B cell (primary cell): ENCODE data around the gene ATP6V1F. TPM values are rescaled to one million over a fixed set of nuclear protein-coding genes. Genes with fewer than 3 reads are reported as not detected.

Experiments used
- ATAC-seq: fragments of 200-7000 bp; cut with Tn5 transposase; one replicate; pipeline ENCODE4 v1.10.0; 2021; ENCODE audit warnings: low read depth, mild to moderate bottlenecking, moderate number of reproducible peaks, moderate library complexity
- CTCF ChIA-PET: fragments of 350-600 bp; sonication (Branson Sonifier 250); formaldehyde crosslinking; loops from one replicate; lab custom pipeline; 2021; ENCODE audit warnings: antibody characterized with exemption, inconsistent platforms; lab: Charles Lee
- POLR2A ChIA-PET: fragments of 350-600 bp; sonication (Branson Sonifier 250); formaldehyde crosslinking; loops from one replicate; lab custom pipeline; 2021; ENCODE audit warnings: antibody characterized with exemption; lab: Charles Lee
- DNase-seq: peaks from one replicate; pipeline ENCODE4 v3.0.0; 2013
- H2AFZ ChIP-seq: 2 replicates; pipeline ENCODE4 v1.6.1; 2012; ENCODE audit warnings: mild to moderate bottlenecking, low read depth, low read length; ENCODE audit not compliant: insufficient read depth, poor library complexity, severe bottlenecking
- H3K27ac ChIP-seq, 2 donors: 1 replicate in 1 of 2; 2 replicates in 1 of 2; pipeline ENCODE4 v1.5.1; 2012 to 2013; ENCODE audit warnings: low read length in 2 of 2, mild to moderate bottlenecking in 2 of 2, moderate library complexity in 1 of 2
- H3K27me3 ChIP-seq, 4 experiments: fragments of 200-600 bp in 1 of 4; sonication (generic) in 1 of 4; replicated peaks in 1 of 4; 1 replicate in 2 of 4; 2 replicates in 2 of 4; pipeline versions ENCODE4 v1.6.1 to v1.7.0; 2013 to 2016; ENCODE audit warnings: low read length in 3 of 4, mild to moderate bottlenecking in 2 of 4, mixed read lengths in 1 of 4, moderate library complexity in 1 of 4; ENCODE audit not compliant: insufficient read depth in 4 of 4, control insufficient read depth in 3 of 4; ENCODE audit errors: control extremely low read depth in 1 of 4
- H3K36me3 ChIP-seq, 2 experiments: replicated peaks in 1 of 2; 1 replicate in 1 of 2; 2 replicates in 1 of 2; pipeline versions ENCODE4 v1.6.1 to v1.7.1; 2013; ENCODE audit warnings: low read length in 1 of 2; ENCODE audit not compliant: insufficient read depth in 2 of 2, control insufficient read depth in 1 of 2; ENCODE audit errors: control extremely low read depth in 1 of 2, extremely low read depth in 1 of 2
- H3K4me1 ChIP-seq, 2 donors: fragments of 200-600 bp in 1 of 2; sonication (generic) in 1 of 2; 1 replicate in 1 of 2; 2 replicates in 1 of 2; pipeline versions ENCODE4 v1.5.1 to v1.6.1; 2013 to 2017; ENCODE audit warnings: low read length in 2 of 2; ENCODE audit not compliant: control insufficient read depth in 2 of 2, insufficient read depth in 2 of 2
- H3K4me2 ChIP-seq: replicated peaks from 2 replicates; pipeline ENCODE3; 2012; ENCODE audit warnings: mild to moderate bottlenecking, low read depth, low read length; ENCODE audit not compliant: poor library complexity, severe bottlenecking
- H3K4me3 ChIP-seq, 5 experiments: fragments of 200-600 bp in 1 of 5; sonication (generic) in 1 of 5; 1 replicate in 3 of 5; 2 replicates in 2 of 5; pipeline versions ENCODE4 v1.5.1 to v1.7.0; 2011 to 2016; ENCODE audit warnings: low read length in 4 of 5, mild to moderate bottlenecking in 4 of 5, low read depth in 2 of 5, control low read depth in 1 of 5, moderate library complexity in 1 of 5; ENCODE audit not compliant: insufficient read depth in 1 of 5; ENCODE audit errors: control extremely low read depth in 1 of 5, extremely low read depth in 1 of 5
- H3K79me2 ChIP-seq: fragments of 200-600 bp; sonication (generic); one replicate; pipeline ENCODE4 v1.6.0; 2016; ENCODE audit warnings: low read length; ENCODE audit not compliant: control insufficient read depth, insufficient read depth
- H3K9ac ChIP-seq: fragments of 200-600 bp; sonication (generic); 2 replicates; pipeline ENCODE4 v1.6.1; 2017; ENCODE audit warnings: mild to moderate bottlenecking, low read length, moderate library complexity
- H3K9me3 ChIP-seq, 3 donors: one replicate each; pipeline versions ENCODE4 v1.6.1 to v1.7.1; 2013; ENCODE audit warnings: low read length in 2 of 3; ENCODE audit not compliant: control insufficient read depth in 2 of 3, insufficient read depth in 1 of 3; ENCODE audit errors: control extremely low read depth in 1 of 3
- H4K20me1 ChIP-seq: 2 replicates; pipeline ENCODE4 v1.6.0; 2012; ENCODE audit warnings: mild to moderate bottlenecking, low read length; ENCODE audit not compliant: insufficient read depth, control insufficient read depth, poor library complexity, severe bottlenecking
- H3K27ac Mint-ChIP-seq: one replicate; pipeline ENCODE4 v1.8.0; 2021; ENCODE audit warnings: mixed read lengths
- H3K27me3 Mint-ChIP-seq: one replicate; pipeline ENCODE4 v1.8.0; 2021; ENCODE audit warnings: mixed read lengths
- H3K4me1 Mint-ChIP-seq: one replicate; pipeline ENCODE4 v1.8.0; 2021; ENCODE audit warnings: mixed read lengths
- H3K4me3 Mint-ChIP-seq: one replicate; pipeline ENCODE4 v1.8.0; 2021; ENCODE audit warnings: mixed read lengths
- H3K9me3 Mint-ChIP-seq: one replicate; pipeline ENCODE4 v1.8.0; 2022; ENCODE audit warnings: mixed read lengths; ENCODE audit not compliant: insufficient read depth
- CTCF ChIP-seq: fragments of 200-600 bp; IDR thresholded peaks from one replicate; pipeline ENCODE4 v1.8.0; 2022; ENCODE audit warnings: antibody characterized with exemption, mild to moderate bottlenecking
- EZH2 ChIP-seq: IDR thresholded peaks from 2 replicates; pipeline ENCODE4 v1.6.1; 2012; ENCODE audit warnings: borderline replicate concordance, low read depth, mild to moderate bottlenecking, moderate library complexity, low read length; ENCODE audit not compliant: insufficient read depth, poor library complexity, severe bottlenecking
- WGBS: methylation state at CpG from one replicate; pipeline ENCODE4 v1.1.5; 2013; ENCODE audit warnings: missing lambda C conversion rate; ENCODE audit not compliant: insufficient coverage; 5-methylcytosine and 5-hydroxymethylcytosine counted together
- intact Hi-C: fragments of 100-400 bp; cut with micrococcal nuclease; formaldehyde crosslinking; loops from one replicate; pipeline ENCODE4 v1.10.0; 2022
- polyA plus RNA-seq: library from polyadenylated mRNA; depleted of rRNA; stranded (reverse); fragments of >200 nt; gene quantifications from 2 replicates; pipeline ENCODE4 v1.2.3, GENCODE V29; 2012
- total RNA-seq, 2 donors: library from RNA; stranded (reverse); fragments of 120-200 nt in 1 of 2; gene quantifications; 1 replicate in 1 of 2; 2 replicates in 1 of 2; pipeline versions ENCODE4 v1.2.3 to v1.2.4, GENCODE V29; 2013 to 2022

The ATP6V1F gene
- total and polyA plus RNA-seq, 2 donors (not counting 1 experiment from before 2014, with no cell fraction given) = 81.7 to 198 TPM

- no peak for DNase-seq
- Mint-ChIP-seq H3K9me3 (no peaks in the 10 kb centered on the region), H3K4me1 (peaks cover 54% of the 10 kb centered on the region), H3K27me3 (peaks cover 7% of the 10 kb centered on the region), H3K4me3 (no peak overlapping the region), H3K27ac (no peak overlapping the region)
- Histone ChIP-seq H3K27me3 (peaks cover 0 to 14% (median 5%) of the 10 kb centered on the region in 4 experiments), H3K4me1 (peaks cover 25 to 34% of the 10 kb centered on the region in 2 donors), H3K4me3 (no peak overlapping the region), H2AFZ (no peak overlapping the region), H3K27ac (no peak overlapping the region), H3K9me3 (no peaks in the 10 kb centered on the region), H3K9ac (no peak overlapping the region), H3K79me2 (peaks cover 37% of the 10 kb centered on the region), H4K20me1 (peaks cover 43% of the 10 kb centered on the region), H3K36me3 (peaks cover 0 to 18% of the 10 kb centered on the region in 2 experiments), H3K4me2 (no peak overlapping the region)
- over 99% methylated on average over 18 of the region's 27 CpGs for WGBS
- no peak for TF ChIP-seq EZH2
- TF ChIP-seq CTCF = no peak
- CTCF ChIA-PET = interaction anchor here (1.1 kb wide), 1 partner anchor 17 kb away, joined by 7 read pairs; no protein-coding TSS in a partner anchor
- POLR2A ChIA-PET = interaction anchor here (0.6 kb wide), 1 partner anchor 29 kb away, joined by 10 read pairs; no protein-coding TSS in a partner anchor
- ATAC-seq = no peak
- intact Hi-C loops = no loop called here
Measured at GRCh38 chr7:128865996-128866877, 3.6 kb downstream of the ATP6V1F start.

- Histone ChIP-seq H3K27ac (no peak overlapping the region), H3K4me1 (peaks cover 23 to 31% of the 10 kb centered on the region in 2 donors), H3K9me3 (no peaks in the 10 kb centered on the region), H3K27me3 (peaks cover 0 to 14% (median 5%) of the 10 kb centered on the region in 4 experiments), H4K20me1 (peaks cover 43% of the 10 kb centered on the region), H3K36me3 (peaks cover 0 to 18% of the 10 kb centered on the region in 2 experiments), H2AFZ (no peak overlapping the region), H3K4me2 (no peak overlapping the region), H3K9ac (no peak overlapping the region), H3K79me2 (peaks cover 37% of the 10 kb centered on the region), H3K4me3 (no peak overlapping the region)
- Mint-ChIP-seq H3K4me3 (no peak overlapping the region), H3K27ac (no peak overlapping the region), H3K27me3 (peaks cover 7% of the 10 kb centered on the region), H3K9me3 (no peaks in the 10 kb centered on the region), H3K4me1 (peaks cover 52% of the 10 kb centered on the region)
- ChIA-PET POLR2A (interaction anchor here (0.6 kb wide), 1 partner anchor 222 kb away, joined by 4 read pairs; no protein-coding TSS in a partner anchor), CTCF (interaction anchor here (1.1 kb wide), 1 partner anchor 16 kb away, joined by 7 read pairs; no protein-coding TSS in a partner anchor)
- WGBS = 95% methylated on average over 4 of the region's 4 CpGs
- intact Hi-C loops = no loop called here
- ATAC-seq (no peak), DNase-seq (no peak)
- TF ChIP-seq EZH2 = no peak
- TF ChIP-seq CTCF = no peak
Measured at GRCh38 chr7:128867241-128867640, 4.6 kb downstream of the ATP6V1F start.
